Smooth muscle cell (in vitro differentiated cells): Measurements from ENCODE around the gene RAB11FIP3. TPM values are rescaled to one million over a fixed set of nuclear protein-coding genes. Genes with fewer than 3 reads are reported as not detected.

Source experiments
- DNase-seq: peaks from one replicate; lab custom pipeline; 2025; ENCODE audit not compliant: unreplicated experiment; lab: John Stamatoyannopoulos, UW
- H2AFZ ChIP-seq: fragments of 200-600 bp; sonication (generic); 2 replicates; pipeline ENCODE4 v1.6.0; 2016; ENCODE audit warnings: antibody characterized with exemption, low read depth, mild to moderate bottlenecking
- H3F3A ChIP-seq: fragments of 200-600 bp; sonication (generic); 2 replicates; pipeline ENCODE4 v1.6.0; 2017; ENCODE audit warnings: antibody characterized with exemption, low read depth
- H3K27ac ChIP-seq: fragments of 200-600 bp; sonication (generic); 2 replicates; pipeline ENCODE4 v1.5.1; 2016; ENCODE audit warnings: low read depth, mild to moderate bottlenecking
- H3K27me3 ChIP-seq: fragments of 200-600 bp; sonication (generic); 2 replicates; pipeline ENCODE4 v1.6.1; 2016; ENCODE audit warnings: low read depth, mild to moderate bottlenecking
- H3K36me3 ChIP-seq: fragments of 200-600 bp; sonication (generic); 2 replicates; pipeline ENCODE4 v1.5.1; 2016; ENCODE audit warnings: low read depth
- H3K4me1 ChIP-seq: fragments of 200-600 bp; sonication (generic); 2 replicates; pipeline ENCODE4 v1.5.1; 2016; ENCODE audit warnings: low read depth
- H3K4me2 ChIP-seq: fragments of 200-600 bp; sonication (generic); 2 replicates; pipeline ENCODE4 v1.6.0; 2016; ENCODE audit warnings: mild to moderate bottlenecking
- H3K4me3 ChIP-seq: fragments of 200-600 bp; sonication (generic); 2 replicates; pipeline ENCODE4 v1.5.1; 2016; ENCODE audit warnings: mild to moderate bottlenecking
- H3K79me2 ChIP-seq: fragments of 200-600 bp; sonication (generic); 2 replicates; pipeline ENCODE4 v1.6.0; 2016; ENCODE audit warnings: low read depth, mild to moderate bottlenecking
- H3K9ac ChIP-seq: fragments of 200-600 bp; sonication (generic); 2 replicates; pipeline ENCODE4 v1.6.0; 2016; ENCODE audit warnings: low read depth
- H3K9me3 ChIP-seq: fragments of 200-600 bp; sonication (generic); replicated peaks from 2 replicates; pipeline ENCODE4 v1.5.1; 2016; ENCODE audit warnings: low read depth
- H4K20me1 ChIP-seq: fragments of 200-600 bp; sonication (generic); 2 replicates; pipeline ENCODE4 v1.6.0; 2016; ENCODE audit warnings: low read depth
- WGBS: methylation state at CpG from one replicate; pipeline ENCODE4 v1.1.7; 2016; ENCODE audit warnings: low lambda C conversion rate; 5-methylcytosine and 5-hydroxymethylcytosine counted together
- polyA plus RNA-seq: library from polyadenylated mRNA; unstranded; fragments of >200 nt; fragmentation: Nextera tagmentation; extraction: Ambion mirVana; gene quantifications from 2 replicates; pipeline ENCODE4 v1.2.1, GENCODE V29; 2016
- total RNA-seq: library from RNA; depleted of rRNA; stranded (reverse); fragments of >200 nt; gene quantifications from 2 replicates; pipeline ENCODE4 v1.2.3, GENCODE V29; 2014
- TF ChIP-seq, protein P1 (sequence below): fragments of 200-600 bp; sonication (generic); IDR thresholded peaks from 2 replicates; pipeline ENCODE4 v1.5.1; 2017; ENCODE audit warnings: borderline replicate concordance, mild to moderate bottlenecking, antibody characterized with exemption; ENCODE audit not compliant: insufficient read depth, poor library complexity, severe bottlenecking

RAB11FIP3 gene
- total and polyA plus RNA-seq, 2 experiments from 2014 or later, result 19.5 to 20.4 TPM

DNA sequence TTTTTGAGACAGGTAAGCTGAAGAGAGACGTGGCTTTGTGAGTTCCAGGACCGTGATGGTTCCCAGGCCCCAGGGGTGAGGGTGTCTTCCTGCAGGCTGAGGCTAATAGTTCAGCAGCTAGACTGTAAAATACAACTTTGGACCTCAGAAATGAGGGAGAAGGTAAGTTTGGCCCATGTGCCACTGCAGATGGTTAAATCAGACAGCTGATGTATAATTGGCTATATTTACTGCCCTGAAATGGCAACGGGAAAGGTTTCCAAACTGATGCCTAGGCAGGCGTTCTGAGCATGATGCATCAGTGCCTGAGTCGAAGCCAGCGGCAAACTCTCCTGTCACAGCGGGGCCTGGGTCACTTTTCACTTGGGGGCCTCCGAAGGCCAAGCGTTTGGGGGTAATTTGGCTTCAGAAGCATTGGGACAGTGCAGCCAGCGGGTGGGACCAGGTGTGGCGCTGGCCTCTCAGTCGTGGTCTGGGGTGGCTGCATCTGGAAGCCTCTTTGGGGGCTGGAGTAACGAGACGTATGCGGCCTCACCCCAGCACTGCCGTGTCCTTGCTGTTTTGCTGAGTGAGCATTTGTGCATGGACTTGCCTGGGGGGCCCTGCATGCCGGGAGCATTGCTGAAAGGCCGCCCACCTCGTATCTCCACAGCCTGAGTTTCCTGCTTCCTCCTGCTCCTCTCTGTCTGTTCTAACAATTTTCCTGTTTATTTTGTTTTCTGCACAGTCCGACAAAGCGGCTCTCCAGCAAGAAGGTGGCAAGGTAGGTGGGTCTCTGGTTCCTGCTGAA is 70.8 kb downstream of the RAB11FIP3 start:
- Histone ChIP-seq H3K27me3 (no peaks in the 10 kb centered on the region), H3K4me1 (no peaks in the 10 kb centered on the region), H2AFZ (no peak overlapping the region), H3F3A (no peaks in the 10 kb centered on the region), H3K4me3 (no peak overlapping the region), H3K79me2 (no peaks in the 10 kb centered on the region), H3K27ac (no peak overlapping the region), H3K4me2 (no peak overlapping the region), H3K9ac (no peak overlapping the region), H3K9me3 (no peaks in the 10 kb centered on the region), H4K20me1 (peaks cover 9% of the 10 kb centered on the region), H3K36me3 (no peaks in the 10 kb centered on the region)
- TF ChIP-seq, protein P1, sequence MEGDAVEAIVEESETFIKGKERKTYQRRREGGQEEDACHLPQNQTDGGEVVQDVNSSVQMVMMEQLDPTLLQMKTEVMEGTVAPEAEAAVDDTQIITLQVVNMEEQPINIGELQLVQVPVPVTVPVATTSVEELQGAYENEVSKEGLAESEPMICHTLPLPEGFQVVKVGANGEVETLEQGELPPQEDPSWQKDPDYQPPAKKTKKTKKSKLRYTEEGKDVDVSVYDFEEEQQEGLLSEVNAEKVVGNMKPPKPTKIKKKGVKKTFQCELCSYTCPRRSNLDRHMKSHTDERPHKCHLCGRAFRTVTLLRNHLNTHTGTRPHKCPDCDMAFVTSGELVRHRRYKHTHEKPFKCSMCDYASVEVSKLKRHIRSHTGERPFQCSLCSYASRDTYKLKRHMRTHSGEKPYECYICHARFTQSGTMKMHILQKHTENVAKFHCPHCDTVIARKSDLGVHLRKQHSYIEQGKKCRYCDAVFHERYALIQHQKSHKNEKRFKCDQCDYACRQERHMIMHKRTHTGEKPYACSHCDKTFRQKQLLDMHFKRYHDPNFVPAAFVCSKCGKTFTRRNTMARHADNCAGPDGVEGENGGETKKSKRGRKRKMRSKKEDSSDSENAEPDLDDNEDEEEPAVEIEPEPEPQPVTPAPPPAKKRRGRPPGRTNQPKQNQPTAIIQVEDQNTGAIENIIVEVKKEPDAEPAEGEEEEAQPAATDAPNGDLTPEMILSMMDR, result no peak
- WGBS, result 88% methylated on average over 21 of the region's 21 CpGs
- DNase-seq, result no peak

DNA sequence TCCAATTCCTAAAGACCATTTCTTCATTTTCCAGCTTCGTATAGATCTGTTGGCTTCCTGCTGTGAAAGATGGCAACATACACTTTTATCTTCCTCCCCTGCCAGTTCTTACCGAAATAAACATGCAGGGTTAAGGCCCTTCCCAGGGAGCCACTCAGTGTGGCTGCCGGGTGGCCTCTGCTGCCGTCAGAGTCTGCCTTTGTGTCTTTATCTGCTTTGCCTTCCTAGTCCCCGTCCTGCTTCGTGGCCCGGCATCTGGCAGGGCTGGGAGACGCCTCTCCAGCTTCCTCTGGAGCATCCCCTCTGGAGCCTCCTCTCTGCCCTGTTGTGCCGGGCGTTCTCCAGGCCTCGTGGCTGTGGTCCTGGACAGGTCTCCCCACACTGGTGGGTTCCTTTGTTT is 71.8 kb downstream of the RAB11FIP3 start:
- Histone ChIP-seq H3K9me3 (no peaks in the 10 kb centered on the region), H3K36me3 (no peaks in the 10 kb centered on the region), H2AFZ (no peak overlapping the region), H3K4me1 (no peaks in the 10 kb centered on the region), H3K79me2 (no peaks in the 10 kb centered on the region), H3F3A (no peaks in the 10 kb centered on the region), H3K4me2 (no peak overlapping the region), H3K27me3 (no peaks in the 10 kb centered on the region), H3K27ac (no peak overlapping the region), H3K9ac (no peak overlapping the region), H3K4me3 (no peak overlapping the region), H4K20me1 (peaks cover 9% of the 10 kb centered on the region)
- 89% methylated on average over 11 of the region's 11 CpGs for WGBS
- DNase-seq, result no peak
- TF ChIP-seq, protein P1, result no peak

DNA sequence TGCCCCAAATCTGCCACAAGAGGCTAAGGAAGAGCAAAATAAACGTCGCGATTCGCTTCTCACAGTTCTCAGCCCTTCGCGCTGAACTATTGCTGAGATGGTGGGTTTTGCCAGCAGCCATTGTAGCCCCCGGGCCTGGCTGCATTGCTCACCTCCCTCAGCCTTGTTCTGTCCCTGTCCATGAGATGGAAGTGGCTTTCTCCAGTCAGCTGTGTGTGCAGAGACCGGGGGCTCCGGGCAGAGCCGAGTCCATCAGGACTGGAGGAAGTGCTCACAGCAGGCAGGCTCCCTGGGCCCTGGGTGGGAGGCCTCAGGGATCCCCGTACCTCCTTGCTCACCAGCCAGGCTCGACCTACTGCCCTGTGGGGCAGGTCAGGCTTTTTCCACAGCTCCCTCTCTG is 74.5 kb downstream of the RAB11FIP3 start:
- Histone ChIP-seq H2AFZ (no peak overlapping the region), H3K4me3 (no peak overlapping the region), H3K4me1 (no peaks in the 10 kb centered on the region), H3K9ac (no peak overlapping the region), H4K20me1 (no peaks in the 10 kb centered on the region), H3K27me3 (no peaks in the 10 kb centered on the region), H3K9me3 (no peaks in the 10 kb centered on the region), H3K4me2 (no peak overlapping the region), H3K36me3 (no peaks in the 10 kb centered on the region), H3K79me2 (no peaks in the 10 kb centered on the region), H3F3A (no peaks in the 10 kb centered on the region), H3K27ac (no peak overlapping the region)
- DNase-seq, result no peak
- WGBS, result 91% methylated on average over 12 of the region's 12 CpGs
- TF ChIP-seq, protein P1, result no peak

DNA sequence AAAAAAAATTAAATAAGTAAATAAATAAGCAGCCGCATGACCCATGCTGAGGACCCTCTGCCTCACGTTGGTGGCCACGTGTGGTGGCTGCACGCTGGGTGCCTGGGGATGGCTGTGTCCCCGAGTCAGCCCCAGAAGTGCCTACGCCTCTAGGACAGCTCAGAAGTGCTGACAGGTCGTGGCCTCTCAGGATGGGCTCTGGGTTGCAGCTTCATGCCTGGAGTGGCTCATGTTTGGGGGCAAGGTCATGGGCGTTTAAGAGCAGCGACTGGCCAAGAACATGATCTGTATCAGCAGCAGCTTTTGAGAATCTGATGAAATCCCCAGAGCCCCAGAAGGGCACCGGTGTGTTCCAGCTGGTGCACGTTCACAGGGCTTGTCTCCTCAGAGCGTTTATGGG is 75.3 kb downstream of the RAB11FIP3 start:
- Histone ChIP-seq H3K9ac (no peak overlapping the region), H3K4me1 (no peaks in the 10 kb centered on the region), H3K36me3 (no peaks in the 10 kb centered on the region), H2AFZ (no peak overlapping the region), H4K20me1 (no peaks in the 10 kb centered on the region), H3F3A (no peaks in the 10 kb centered on the region), H3K4me2 (no peak overlapping the region), H3K4me3 (no peak overlapping the region), H3K27me3 (no peaks in the 10 kb centered on the region), H3K27ac (no peak overlapping the region), H3K79me2 (no peaks in the 10 kb centered on the region), H3K9me3 (no peaks in the 10 kb centered on the region)
- DNase-seq, result no peak
- 84% methylated on average over 12 of the region's 12 CpGs for WGBS
- TF ChIP-seq, protein P1, result no peak
